Measurements from ENCODE around the gene HERC4. TPM values are rescaled to one million over a fixed set of nuclear protein-coding genes. Genes with fewer than 3 reads are reported as not detected.

The HERC4 gene
- total and polyA plus RNA-seq, 2 donors (not counting 3 experiments of a cell fraction or from before 2014, with no cell fraction given): 10.6 to 73.7 TPM

DNA sequence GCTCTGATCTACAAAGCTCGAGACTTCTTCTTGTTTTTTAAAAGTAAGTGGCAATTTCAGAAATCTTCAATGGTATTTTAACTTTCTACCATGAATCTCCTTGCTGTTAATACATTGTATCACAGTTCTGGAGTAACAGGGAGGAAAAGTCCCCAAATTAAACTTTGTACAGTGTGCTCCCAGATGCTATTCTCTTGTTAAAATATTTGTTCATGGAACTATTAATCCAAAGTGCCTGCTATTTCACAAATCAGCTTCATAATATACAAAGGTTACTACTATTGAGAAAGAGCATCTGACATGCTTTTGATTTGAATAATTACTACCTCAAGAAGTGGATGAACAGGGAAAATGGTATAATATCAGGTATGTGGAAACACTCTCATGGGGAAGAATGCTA lies 154.0 kb downstream of the HERC4 start:
- no peaks in the 10 kb centered on the region for H3K4me1 ChIP-seq (ENCODE audit: control insufficient read depth, extremely low read depth, insufficient read depth, low read length)
- no peak overlapping the region for H3K4me2 ChIP-seq (ENCODE audit: insufficient read depth, low read length)
- intact Hi-C loops (cut with micrococcal nuclease) (no loop called here), dilution Hi-C loops (cut with MboI; ENCODE audit: extremely low pct_ligation_motif_present, low sequenced_read_pairs) (loop anchor here (25.0 kb wide), 1 partner anchor 116 kb away; no protein-coding TSS in a partner anchor)
- H3K9ac ChIP-seq (replicated peaks; ENCODE audit: extremely low read depth, insufficient read depth, low read length): no peak overlapping the region
- no peak for DNase-seq (ENCODE audit: low read depth, low spot score)
- no peaks in the 10 kb centered on the region for H3K9me3 ChIP-seq (replicated peaks; ENCODE audit: control insufficient read depth, insufficient read depth, low read length)
- no peaks in the 10 kb centered on the region for H3K9me1 ChIP-seq (replicated peaks; ENCODE audit: control insufficient read depth, extremely low read depth, insufficient read depth, low read length)
- ChIA-PET CTCF (interaction anchor here (1.0 to 1.5 kb wide), 2 partner anchors 10 to 72 kb away, joined by 3 read pairs; no protein-coding TSS in a partner anchor), POLR2A (no interaction called here)
- peaks cover 0 to 15% of the 10 kb centered on the region in 2 experiments for H3K36me3 ChIP-seq (ENCODE audit: control insufficient read depth in 2 of 2, extremely low read depth in 1 of 2, insufficient read depth in 2 of 2, low read length in 2 of 2)
- no peak overlapping the region for H3K27ac ChIP-seq (ENCODE audit: insufficient read depth, low read depth, low read length)
- no peak for FAIRE-seq
- H3K4me3 ChIP-seq (replicated peaks in 1 of 3; ENCODE audit: insufficient read depth in 1 of 3, low read depth in 1 of 3, low read length in 3 of 3): no peak overlapping the region
- TF ChIP-seq, protein P1, sequence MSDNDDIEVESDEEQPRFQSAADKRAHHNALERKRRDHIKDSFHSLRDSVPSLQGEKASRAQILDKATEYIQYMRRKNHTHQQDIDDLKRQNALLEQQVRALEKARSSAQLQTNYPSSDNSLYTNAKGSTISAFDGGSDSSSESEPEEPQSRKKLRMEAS (IDR thresholded peaks at IDR 0.05; ENCODE audit: insufficient read depth, insufficient read length): no peak
- TF ChIP-seq POLR2AphosphoS5 (IDR thresholded peaks at IDR 0.05; ENCODE audit: insufficient read depth, low read depth, low read length): no peak
- no peak for TF ChIP-seq EZH2 (IDR thresholded peaks at IDR 0.05; ENCODE audit: borderline replicate concordance, low read depth, low read length, severe bottlenecking)
- no peak for TF ChIP-seq FOS (IDR thresholded peaks at IDR 0.05; ENCODE audit: borderline replicate concordance, insufficient read depth, low read length)
- TF ChIP-seq POLR2A (IDR thresholded peaks at IDR 0.05; ENCODE audit: low read depth, low read length): no peak
- TF ChIP-seq GATA2 (IDR thresholded peaks at IDR 0.05; ENCODE audit: insufficient read depth, insufficient read length, low read depth, low read length): no peak
- no peak for TF ChIP-seq MYC (IDR thresholded peaks at IDR 0.05; ENCODE audit: low read depth, low read length)
- TF ChIP-seq, protein P2, sequence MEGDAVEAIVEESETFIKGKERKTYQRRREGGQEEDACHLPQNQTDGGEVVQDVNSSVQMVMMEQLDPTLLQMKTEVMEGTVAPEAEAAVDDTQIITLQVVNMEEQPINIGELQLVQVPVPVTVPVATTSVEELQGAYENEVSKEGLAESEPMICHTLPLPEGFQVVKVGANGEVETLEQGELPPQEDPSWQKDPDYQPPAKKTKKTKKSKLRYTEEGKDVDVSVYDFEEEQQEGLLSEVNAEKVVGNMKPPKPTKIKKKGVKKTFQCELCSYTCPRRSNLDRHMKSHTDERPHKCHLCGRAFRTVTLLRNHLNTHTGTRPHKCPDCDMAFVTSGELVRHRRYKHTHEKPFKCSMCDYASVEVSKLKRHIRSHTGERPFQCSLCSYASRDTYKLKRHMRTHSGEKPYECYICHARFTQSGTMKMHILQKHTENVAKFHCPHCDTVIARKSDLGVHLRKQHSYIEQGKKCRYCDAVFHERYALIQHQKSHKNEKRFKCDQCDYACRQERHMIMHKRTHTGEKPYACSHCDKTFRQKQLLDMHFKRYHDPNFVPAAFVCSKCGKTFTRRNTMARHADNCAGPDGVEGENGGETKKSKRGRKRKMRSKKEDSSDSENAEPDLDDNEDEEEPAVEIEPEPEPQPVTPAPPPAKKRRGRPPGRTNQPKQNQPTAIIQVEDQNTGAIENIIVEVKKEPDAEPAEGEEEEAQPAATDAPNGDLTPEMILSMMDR (IDR thresholded peaks at IDR 0.05; ENCODE audit: extremely low read depth in 1 of 2, insufficient read depth in 1 of 2, low read depth in 1 of 2, low read length in 2 of 2): no peak
- H2AFZ ChIP-seq (ENCODE audit: low read depth, low read length): no peak overlapping the region
- BruUV-seq (replicated peaks): no TSS peak
- H3K27me3 ChIP-seq (ENCODE audit: control insufficient read depth in 2 of 2, insufficient read depth in 2 of 2, low read length in 2 of 2): no peaks in the 10 kb centered on the region
- no peaks in the 10 kb centered on the region for H3K79me2 ChIP-seq (ENCODE audit: control insufficient read depth, insufficient read depth, low read length)
- no peaks in the 10 kb centered on the region for H4K20me1 ChIP-seq (replicated peaks; ENCODE audit: control insufficient read depth, extremely low read depth, insufficient read depth, low read length)

Measured in endothelial cell of umbilical vein (primary cell).